ENCODE data around the gene AK8.

The AK8 gene

DNA sequence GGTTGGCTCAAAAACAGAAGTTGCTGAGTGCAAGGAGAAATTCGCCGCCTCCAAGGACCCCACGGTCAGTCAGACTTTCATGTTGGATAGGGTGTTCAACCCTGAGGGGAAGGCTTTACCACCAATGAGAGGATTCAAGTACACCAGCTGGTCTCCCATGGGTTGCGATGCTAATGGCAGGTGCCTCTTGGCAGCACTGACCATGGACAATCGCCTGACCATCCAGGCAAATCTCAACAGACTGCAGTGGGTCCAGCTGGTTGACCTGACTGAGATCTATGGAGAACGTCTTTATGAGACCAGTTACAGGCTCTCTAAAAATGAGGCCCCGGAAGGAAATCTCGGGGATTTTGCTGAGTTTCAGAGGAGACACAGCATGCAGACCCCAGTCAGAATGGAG, 200.1 kb downstream of the AK8 start:
- H2AFZ ChIP-seq (ENCODE audit: low read length) = no peak overlapping the region
- no peak overlapping the region for H2BK15ac ChIP-seq (ENCODE audit: low read length)
- H3K27me3 ChIP-seq (ENCODE audit: control insufficient read depth in 3 of 3, insufficient read depth in 3 of 3, low read depth in 1 of 3, low read length in 3 of 3) = no peaks in the 10 kb centered on the region
- no peak overlapping the region for H3K9ac ChIP-seq (ENCODE audit: low read depth, low read length, poor library complexity)
- H2AK5ac ChIP-seq (ENCODE audit: low read depth, low read length) = no peak overlapping the region
- H3K4ac ChIP-seq (ENCODE audit: low read length) = no peak overlapping the region
- no peak overlapping the region for H3K4me3 ChIP-seq (ENCODE audit: low read length in 2 of 2)
- no peak overlapping the region for H2BK120ac ChIP-seq (ENCODE audit: low read depth, low read length)
- no peak overlapping the region for H3K4me2 ChIP-seq (ENCODE audit: insufficient read depth, low read length, poor library complexity, severe bottlenecking)
- no peak overlapping the region for H3K18ac ChIP-seq (ENCODE audit: low read length)
- H3K14ac ChIP-seq (ENCODE audit: low read length) = no peak overlapping the region
- H3K23ac ChIP-seq (ENCODE audit: low read depth, low read length, poor library complexity) = no peak overlapping the region
- H3K79me1 ChIP-seq (ENCODE audit: low read depth, low read length) = peaks cover 6% of the 10 kb centered on the region
- H2BK5ac ChIP-seq (ENCODE audit: low read length) = no peak overlapping the region
- DNase-seq (ENCODE audit: low spot score) = no peak
- H3K9me3 ChIP-seq (replicated peaks in 1 of 2; ENCODE audit: control insufficient read depth in 2 of 2, insufficient read depth in 1 of 2, low read depth in 1 of 2, low read length in 2 of 2) = peaks cover 0 to 8% of the 10 kb centered on the region in 2 donors
- no peak overlapping the region for H4K91ac ChIP-seq (ENCODE audit: low read depth, low read length, poor library complexity)
- no peak overlapping the region for H4K8ac ChIP-seq (ENCODE audit: low read depth, low read length)
- H2BK12ac ChIP-seq (ENCODE audit: low read length) = no peak overlapping the region
- H3K4me1 ChIP-seq (ENCODE audit: control insufficient read depth in 2 of 2, insufficient read depth in 1 of 2, low read depth in 1 of 2, low read length in 2 of 2) = no peaks in the 10 kb centered on the region
- no CpG with 5 or more reads among the region's 8 CpGs for WGBS, 2 donors (ENCODE audit: extremely low coverage in 2 of 2, insufficient read length in 2 of 2, insufficient replicate concordance in 1 of 2)
- no peak overlapping the region for H3K27ac ChIP-seq (replicated peaks; ENCODE audit: low read length)
- peaks cover 19 to 70% of the 10 kb centered on the region in 2 donors for H3K36me3 ChIP-seq (replicated peaks in 1 of 2; ENCODE audit: control insufficient read depth in 2 of 2, insufficient read depth in 2 of 2, low read length in 2 of 2)

Measured in neuronal stem cell (in vitro differentiated cells).